Neural cell (in vitro differentiated cells): Measurements from ENCODE around the gene BTN2A1. TPM values are rescaled to one million over a fixed set of nuclear protein-coding genes. Genes with fewer than 3 reads are reported as not detected.

Source experiments
- H2AFZ ChIP-seq: fragments of 200-600, 300-800 bp; sonication (generic), shearing (Covaris generic); 2 replicates; pipeline ENCODE4 v1.6.0; 2014; ENCODE audit warnings: low read depth, mild to moderate bottlenecking, antibody characterized with exemption, low read length, moderate library complexity
- H3F3A ChIP-seq: fragments of 200-600 bp; shearing (Covaris generic); 2 replicates; pipeline ENCODE4 v1.6.1; 2016; ENCODE audit warnings: mild to moderate bottlenecking, moderate library complexity, mixed read lengths, antibody characterized with exemption, low read length; ENCODE audit not compliant: insufficient read depth, poor library complexity, severe bottlenecking
- H3K27ac ChIP-seq: fragments of 200-600, 300-800 bp; sonication (generic), shearing (Covaris generic); 2 replicates; pipeline ENCODE4 v1.5.1; 2014; ENCODE audit warnings: mild to moderate bottlenecking, low read length, moderate library complexity
- H3K27me3 ChIP-seq: fragments of 300-800, 200-600 bp; sonication (generic), shearing (Covaris generic); 2 replicates; pipeline ENCODE4 v1.6.0; 2014; ENCODE audit warnings: mild to moderate bottlenecking, low read depth, low read length, moderate library complexity; ENCODE audit not compliant: insufficient read depth
- H3K36me3 ChIP-seq: fragments of 300-800, 200-600 bp; sonication (generic), shearing (Covaris generic); 2 replicates; pipeline ENCODE4 v1.5.1; 2014; ENCODE audit warnings: mild to moderate bottlenecking, antibody characterized with exemption, low read length, moderate library complexity; ENCODE audit not compliant: insufficient read depth
- H3K4me2 ChIP-seq: fragments of 300-800, 200-600 bp; sonication (generic), shearing (Covaris generic); 2 replicates; pipeline ENCODE4 v1.6.0; 2014; ENCODE audit warnings: mild to moderate bottlenecking, low read length
- H3K4me3 ChIP-seq: fragments of 300-800, 200-600 bp; sonication (generic), shearing (Covaris generic); 2 replicates; pipeline ENCODE4 v1.5.1; 2014; ENCODE audit warnings: mild to moderate bottlenecking, low read length, moderate library complexity
- H3K79me2 ChIP-seq: fragments of 200-600 bp; shearing (Covaris generic); replicated peaks from 2 replicates; pipeline ENCODE4 v1.6.0; 2014; ENCODE audit warnings: mild to moderate bottlenecking, low read length, moderate library complexity; ENCODE audit not compliant: insufficient read depth
- H3K9ac ChIP-seq: fragments of 300-800, 200-600 bp; sonication (generic), shearing (Covaris generic); 2 replicates; pipeline ENCODE4 v1.6.1; 2016; ENCODE audit warnings: mild to moderate bottlenecking, low read length, mixed read lengths
- H3K9me2 ChIP-seq: fragments of 200-600 bp; shearing (Covaris generic); 2 replicates; pipeline ENCODE4 v1.6.1; 2016; ENCODE audit warnings: mild to moderate bottlenecking, low read length, mixed read lengths; ENCODE audit not compliant: insufficient read depth
- H3K9me3 ChIP-seq: fragments of 200-600, 300-800 bp; sonication (generic), shearing (Covaris generic); 2 replicates; pipeline ENCODE4 v1.6.1; 2016; ENCODE audit warnings: mild to moderate bottlenecking, mixed run types, low read length, moderate library complexity, mixed read lengths
- H4K20me1 ChIP-seq: fragments of 200-600 bp; shearing (Covaris generic); 2 replicates; pipeline ENCODE4 v1.6.1; 2016; ENCODE audit warnings: mild to moderate bottlenecking, mixed run types; ENCODE audit not compliant: insufficient read depth
- CTCF ChIP-seq: fragments of 450-650 bp; IDR thresholded peaks from 2 replicates; pipeline ENCODE4 v1.5.1; 2014; ENCODE audit warnings: antibody characterized with exemption, mild to moderate bottlenecking, moderate library complexity; ENCODE audit not compliant: poor library complexity, severe bottlenecking
- EP300 ChIP-seq: fragments of 450-650 bp; conservative IDR thresholded peaks from 2 replicates; pipeline ENCODE4 v1.6.1; 2014; ENCODE audit warnings: antibody characterized with exemption, mild to moderate bottlenecking, moderate library complexity; ENCODE audit not compliant: poor library complexity, severe bottlenecking
- EZH2 ChIP-seq: fragments of 200-600, 300-800 bp; shearing (Covaris generic), sonication (generic); IDR thresholded peaks from 2 replicates; pipeline ENCODE4 v1.6.1; 2014; ENCODE audit warnings: antibody characterized with exemption, low read length, borderline replicate concordance, mild to moderate bottlenecking; ENCODE audit not compliant: insufficient read depth, poor library complexity, severe bottlenecking
- MXI1 ChIP-seq: fragments of 450-650 bp; conservative IDR thresholded peaks from 2 replicates; pipeline ENCODE4 v1.6.1; 2014; ENCODE audit warnings: antibody characterized with exemption, mild to moderate bottlenecking; ENCODE audit not compliant: poor library complexity, severe bottlenecking
- POLR2AphosphoS5 ChIP-seq: IDR thresholded peaks from 2 replicates; pipeline ENCODE4 v1.6.1; 2012
- RAD21 ChIP-seq: fragments of 450-650 bp; conservative IDR thresholded peaks from 2 replicates; pipeline ENCODE4 v1.6.1; 2014; ENCODE audit warnings: antibody characterized with exemption, mild to moderate bottlenecking, moderate library complexity
- SMC3 ChIP-seq: fragments of 450-650 bp; conservative IDR thresholded peaks from 2 replicates; pipeline ENCODE4 v1.6.1; 2014; ENCODE audit warnings: antibody characterized with exemption, mild to moderate bottlenecking, moderate library complexity; ENCODE audit not compliant: poor library complexity
- TAF1 ChIP-seq: IDR thresholded peaks from 2 replicates; pipeline ENCODE4 v1.6.1; 2012; ENCODE audit warnings: low read depth
- polyA plus RNA-seq: library from polyadenylated mRNA; depleted of rRNA; stranded (reverse); fragments of >200 nt; gene quantifications from 2 replicates; pipeline ENCODE4 v1.2.3, GENCODE V29; 2014
- TF ChIP-seq, protein P1 (sequence below): IDR thresholded peaks from 2 replicates; pipeline ENCODE4 v1.6.1; 2012; ENCODE audit warnings: borderline replicate concordance

The BTN2A1 gene
- polyA plus RNA-seq, 1 donor from 2014 or later, result 33.8 TPM

DNA sequence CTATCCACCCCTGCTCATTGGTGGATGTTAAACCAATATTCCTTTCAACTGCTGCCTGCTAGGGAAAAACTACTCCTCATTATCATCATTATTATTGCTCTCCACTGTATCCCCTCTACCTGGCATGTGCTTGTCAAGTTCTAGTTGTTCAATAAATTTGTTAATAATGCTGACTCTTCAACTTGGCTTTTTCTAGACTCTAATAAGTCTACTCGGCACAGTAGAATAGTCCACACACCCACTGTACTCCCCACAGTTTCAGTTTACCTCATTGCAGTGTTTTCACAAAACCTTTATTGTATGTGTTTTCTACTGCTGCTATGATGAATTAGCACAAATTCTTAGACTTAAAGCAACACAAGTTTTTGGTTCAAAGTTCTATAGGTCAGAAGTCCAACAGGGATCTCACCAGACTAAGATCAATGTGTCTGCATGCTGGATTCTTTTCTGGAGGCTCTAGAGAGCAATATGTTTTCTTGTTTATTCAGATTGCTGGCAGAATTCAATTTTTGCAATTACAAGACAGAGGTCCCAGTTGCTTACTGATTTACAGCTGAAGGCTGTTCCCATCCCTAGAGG is 42.6 kb upstream of the BTN2A1 start:
- Histone ChIP-seq H3F3A (no peaks in the 10 kb centered on the region), H3K4me2 (no peak overlapping the region), H3K9me3 (no peaks in the 10 kb centered on the region), H3K4me3 (no peak overlapping the region), H3K27ac (no peak overlapping the region), H3K9ac (no peak overlapping the region), H3K36me3 (no peaks in the 10 kb centered on the region), H2AFZ (no peak overlapping the region), H3K27me3 (no peaks in the 10 kb centered on the region), H3K79me2 (no peaks in the 10 kb centered on the region), H3K9me2 (no peaks in the 10 kb centered on the region), H4K20me1 (no peaks in the 10 kb centered on the region)
- TF ChIP-seq TAF1, result no peak
- TF ChIP-seq SMC3, result no peak
- TF ChIP-seq EP300, result no peak
- no peak for TF ChIP-seq POLR2AphosphoS5

GRCh38 chr6:26415791-26416190 is 42.0 kb upstream of the BTN2A1 start:
- H3K79me2 ChIP-seq, result no peaks in the 10 kb centered on the region
- no peak overlapping the region for H3K9ac ChIP-seq
- no peak overlapping the region for H3K4me2 ChIP-seq
- no peaks in the 10 kb centered on the region for H3K27me3 ChIP-seq
- no peak overlapping the region for H3K4me3 ChIP-seq
- H3F3A ChIP-seq, result no peaks in the 10 kb centered on the region
- no peaks in the 10 kb centered on the region for H3K9me2 ChIP-seq
- no peaks in the 10 kb centered on the region for H3K36me3 ChIP-seq
- no peak overlapping the region for H3K27ac ChIP-seq
- TF ChIP-seq POLR2AphosphoS5 (no peak), MXI1 (no peak), EP300 (no peak), SMC3 (no peak), RAD21 (no peak), EZH2 (no peak), CTCF (no peak), TAF1 (no peak)
- TF ChIP-seq, protein P1, sequence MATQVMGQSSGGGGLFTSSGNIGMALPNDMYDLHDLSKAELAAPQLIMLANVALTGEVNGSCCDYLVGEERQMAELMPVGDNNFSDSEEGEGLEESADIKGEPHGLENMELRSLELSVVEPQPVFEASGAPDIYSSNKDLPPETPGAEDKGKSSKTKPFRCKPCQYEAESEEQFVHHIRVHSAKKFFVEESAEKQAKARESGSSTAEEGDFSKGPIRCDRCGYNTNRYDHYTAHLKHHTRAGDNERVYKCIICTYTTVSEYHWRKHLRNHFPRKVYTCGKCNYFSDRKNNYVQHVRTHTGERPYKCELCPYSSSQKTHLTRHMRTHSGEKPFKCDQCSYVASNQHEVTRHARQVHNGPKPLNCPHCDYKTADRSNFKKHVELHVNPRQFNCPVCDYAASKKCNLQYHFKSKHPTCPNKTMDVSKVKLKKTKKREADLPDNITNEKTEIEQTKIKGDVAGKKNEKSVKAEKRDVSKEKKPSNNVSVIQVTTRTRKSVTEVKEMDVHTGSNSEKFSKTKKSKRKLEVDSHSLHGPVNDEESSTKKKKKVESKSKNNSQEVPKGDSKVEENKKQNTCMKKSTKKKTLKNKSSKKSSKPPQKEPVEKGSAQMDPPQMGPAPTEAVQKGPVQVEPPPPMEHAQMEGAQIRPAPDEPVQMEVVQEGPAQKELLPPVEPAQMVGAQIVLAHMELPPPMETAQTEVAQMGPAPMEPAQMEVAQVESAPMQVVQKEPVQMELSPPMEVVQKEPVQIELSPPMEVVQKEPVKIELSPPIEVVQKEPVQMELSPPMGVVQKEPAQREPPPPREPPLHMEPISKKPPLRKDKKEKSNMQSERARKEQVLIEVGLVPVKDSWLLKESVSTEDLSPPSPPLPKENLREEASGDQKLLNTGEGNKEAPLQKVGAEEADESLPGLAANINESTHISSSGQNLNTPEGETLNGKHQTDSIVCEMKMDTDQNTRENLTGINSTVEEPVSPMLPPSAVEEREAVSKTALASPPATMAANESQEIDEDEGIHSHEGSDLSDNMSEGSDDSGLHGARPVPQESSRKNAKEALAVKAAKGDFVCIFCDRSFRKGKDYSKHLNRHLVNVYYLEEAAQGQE, result no peak
- no peaks in the 10 kb centered on the region for H4K20me1 ChIP-seq
- H2AFZ ChIP-seq, result no peak overlapping the region
- H3K9me3 ChIP-seq, result no peaks in the 10 kb centered on the region
